ENCODE results near the gene TGFBR3L.
"Not testable (repeated sequence)": the region's sequence is repeated elsewhere in the genome, so short reads cannot be mapped to it uniquely, and the experiment has no call there.

The TGFBR3L gene

GRCh38 chr19:7926727-7927604, 12.3 kb downstream of the TGFBR3L start:
- H3K4me3 ChIP-seq (replicated peaks; ENCODE audit: low read depth, low read length) = no peak overlapping the region
- no peak for DNase-seq (ENCODE audit: low read depth)
- no peak for TF ChIP-seq CTCF (IDR thresholded peaks at IDR 0.05; ENCODE audit: low read length, missing control alignments)

- TF ChIP-seq CTCF (IDR thresholded peaks at IDR 0.05; ENCODE audit: low read length, missing control alignments) = no peak
- no peak overlapping the region for H3K4me3 ChIP-seq (replicated peaks; ENCODE audit: low read depth, low read length)
- DNase-seq (ENCODE audit: low read depth) = no peak
These were observed 13.1 kb downstream of the TGFBR3L start for GRCh38 chr19:7927605-7928333.

- DNase-seq (ENCODE audit: low read depth) = no peak
- no peak for TF ChIP-seq CTCF (IDR thresholded peaks at IDR 0.05; ENCODE audit: low read length, missing control alignments)
- no peak overlapping the region for H3K4me3 ChIP-seq (replicated peaks; ENCODE audit: low read depth, low read length)
These were observed 13.7 kb downstream of the TGFBR3L start for GRCh38 chr19:7928334-7928706.

GRCh38 chr19:7928741-7929701, 14.4 kb downstream of the TGFBR3L start:
- TF ChIP-seq CTCF (IDR thresholded peaks at IDR 0.05; ENCODE audit: low read length, missing control alignments) = peak; percentile 42
- peak; percentile 92 for DNase-seq (ENCODE audit: low read depth)
- peak overlapping the region; percentile 5 for H3K4me3 ChIP-seq (replicated peaks; ENCODE audit: low read depth, low read length)

- not testable (repeated sequence) for H3K4me3 ChIP-seq (replicated peaks; ENCODE audit: low read depth, low read length); DNase-seq (ENCODE audit: low read depth)
These were observed 15.4 kb downstream of the TGFBR3L start for GRCh38 chr19:7930030-7930429.

GRCh38 chr19:7930765-7931164, 16.1 kb downstream of the TGFBR3L start:
- DNase-seq (ENCODE audit: low read depth) = no peak
- H3K4me3 ChIP-seq (replicated peaks; ENCODE audit: low read depth, low read length) = no peak overlapping the region
- TF ChIP-seq CTCF (IDR thresholded peaks at IDR 0.05; ENCODE audit: low read length, missing control alignments) = no peak

Data from fibroblast of pulmonary artery (primary cell).